H1 (cell line): ENCODE results near the gene GREB1. TPM values are rescaled to one million over a fixed set of nuclear protein-coding genes. Genes with fewer than 3 reads are reported as not detected.

Experiments
- CTCF ChIA-PET: fragments of 300-600 bp; sonication (Branson Sonifier 250); formaldehyde crosslinking; loops from one replicate; lab custom pipeline; 2021; ENCODE audit not compliant: partially characterized antibody; lab: Charles Lee
- POLR2A ChIA-PET: fragments of 300-600 bp; sonication (Branson Sonifier 250); formaldehyde crosslinking; loops from one replicate; lab custom pipeline; 2021; ENCODE audit warnings: inconsistent platforms; ENCODE audit not compliant: partially characterized antibody; lab: Charles Lee
- DNase-seq, 2 experiments: peaks; one replicate each; pipeline versions ENCODE4 v3.0.0 to v3.0.0-alpha.2; 2010 to 2022; ENCODE audit warnings: low spot score in 2 of 2, low read depth in 1 of 2, mixed read lengths in 1 of 2
- FAIRE-seq: peaks from 2 replicates; lab custom pipeline; 2011; peaks lifted over from hg19 to GRCh38; lab: Jason Lieb, UNC
- H2AFZ ChIP-seq: 2 replicates; pipeline ENCODE4 v1.8.1; 2012; ENCODE audit warnings: low read length, inconsistent platforms
- H2AK5ac ChIP-seq: 2 replicates; pipeline ENCODE4 v1.6.1; 2013; ENCODE audit warnings: low read depth, low read length
- H2BK120ac ChIP-seq: replicated peaks from 2 replicates; pipeline ENCODE3; 2013; ENCODE audit warnings: low read depth, low read length, inconsistent platforms
- H2BK12ac ChIP-seq: 2 replicates; pipeline ENCODE4 v1.6.1; 2013; ENCODE audit warnings: low read depth, low read length
- H2BK15ac ChIP-seq: 2 replicates; pipeline ENCODE4 v1.6.1; 2013; ENCODE audit warnings: low read length
- H2BK20ac ChIP-seq: 2 replicates; pipeline ENCODE4 v1.6.1; 2013; ENCODE audit warnings: low read length
- H2BK5ac ChIP-seq: 2 replicates; pipeline ENCODE4 v1.6.1; 2013; ENCODE audit warnings: low read depth, low read length
- H3K14ac ChIP-seq: 2 replicates; pipeline ENCODE4 v1.6.1; 2013; ENCODE audit warnings: inconsistent platforms; ENCODE audit not compliant: insufficient read length
- H3K18ac ChIP-seq: 2 replicates; pipeline ENCODE4 v1.6.1; 2013; ENCODE audit warnings: low read length; ENCODE audit errors: extremely low read depth
- H3K23ac ChIP-seq: 2 replicates; pipeline ENCODE4 v1.6.1; 2013; ENCODE audit warnings: inconsistent platforms; ENCODE audit not compliant: insufficient read length
- H3K23me2 ChIP-seq: 2 replicates; pipeline ENCODE4 v1.6.1; 2013; ENCODE audit warnings: low read depth, low read length
- H3K27ac ChIP-seq: 2 replicates; pipeline ENCODE4 v1.6.1; 2011; ENCODE audit warnings: low read depth, low read length, inconsistent platforms
- H3K27me3 ChIP-seq, 4 experiments: replicated peaks in 1 of 4; 1 replicate in 1 of 4; 2 replicates in 3 of 4; pipeline versions ENCODE4 v1.6.1 to v1.8.1; 2011 to 2013; ENCODE audit warnings: low read length in 3 of 4, mild to moderate bottlenecking in 3 of 4, inconsistent platforms in 2 of 4, mixed read lengths in 2 of 4, moderate library complexity in 1 of 4; ENCODE audit not compliant: control insufficient read depth in 3 of 4, insufficient read depth in 3 of 4; ENCODE audit errors: extremely low read depth in 1 of 4
- H3K36me3 ChIP-seq, 4 experiments: 2 replicates each; pipeline versions ENCODE4 v1.6.1 to v1.8.1; 2011 to 2013; ENCODE audit warnings: mild to moderate bottlenecking in 4 of 4, low read length in 3 of 4, moderate library complexity in 2 of 4, control low read depth in 1 of 4, inconsistent platforms in 1 of 4; ENCODE audit not compliant: insufficient read depth in 4 of 4, control insufficient read depth in 2 of 4
- H3K4ac ChIP-seq: replicated peaks from 2 replicates; pipeline ENCODE3; 2013; ENCODE audit warnings: low read length, low read depth, mixed read lengths, inconsistent platforms; ENCODE audit not compliant: insufficient read length
- H3K4me1 ChIP-seq, 4 experiments: replicated peaks in 1 of 4; 1 replicate in 1 of 4; 2 replicates in 3 of 4; pipeline versions ENCODE4 v1.6.1 to v1.8.1; 2011 to 2013; ENCODE audit warnings: low read length in 3 of 4, inconsistent platforms in 2 of 4, mixed read lengths in 1 of 4; ENCODE audit not compliant: insufficient read depth in 4 of 4, control insufficient read depth in 3 of 4
- H3K4me2 ChIP-seq, 2 experiments: 2 replicates each; pipeline versions ENCODE4 v1.6.1 to v1.8.1; 2011 to 2013; ENCODE audit warnings: low read depth in 2 of 2, low read length in 2 of 2, control low read depth in 1 of 2, inconsistent platforms in 1 of 2, mild to moderate bottlenecking in 1 of 2; ENCODE audit not compliant: insufficient read depth in 1 of 2
- H3K4me3 ChIP-seq, 4 experiments: fragments of 200-600, 300-600 bp in 1 of 4; sonication (generic), shearing (Covaris generic), sonication (Bioruptor Twin) in 1 of 4; 2 replicates each; pipeline versions ENCODE4 v1.5.1 to v1.8.1; 2011 to 2016; ENCODE audit warnings: low read length in 4 of 4, low read depth in 3 of 4, control low read depth in 2 of 4, inconsistent platforms in 2 of 4, mild to moderate bottlenecking in 2 of 4, mixed read lengths in 1 of 4, moderate library complexity in 1 of 4; ENCODE audit not compliant: insufficient read depth in 2 of 4; ENCODE audit errors: extremely low read depth in 1 of 4
- H3K56ac ChIP-seq: replicated peaks from 2 replicates; pipeline ENCODE3; 2013; ENCODE audit warnings: low read depth, mild to moderate bottlenecking, mixed read lengths, low read length, inconsistent platforms; ENCODE audit not compliant: insufficient read length
- H3K79me1 ChIP-seq: 2 replicates; pipeline ENCODE4 v1.6.1; 2013; ENCODE audit warnings: low read depth, low read length, control low read depth
- H3K79me2 ChIP-seq, 2 experiments: 2 replicates each; pipeline versions ENCODE4 v1.6.1 to v1.8.1; 2012 to 2013; ENCODE audit warnings: low read length in 2 of 2, mild to moderate bottlenecking in 2 of 2, inconsistent platforms in 1 of 2; ENCODE audit not compliant: insufficient read depth in 2 of 2, control insufficient read depth in 1 of 2
- H3K9ac ChIP-seq, 4 experiments: replicated peaks in 1 of 4; 1 replicate in 1 of 4; 2 replicates in 3 of 4; pipeline versions ENCODE4 v1.6.1 to v1.8.1; 2011 to 2013; ENCODE audit warnings: low read depth in 3 of 4, low read length in 3 of 4, control low read depth in 2 of 4, mild to moderate bottlenecking in 2 of 4, moderate library complexity in 2 of 4, inconsistent platforms in 1 of 4; ENCODE audit errors: extremely low read depth in 1 of 4
- H3K9me3 ChIP-seq, 2 experiments: 2 replicates each; pipeline versions ENCODE4 v1.6.1 to v1.8.1; 2012 to 2013; ENCODE audit warnings: mild to moderate bottlenecking in 2 of 2, moderate library complexity in 2 of 2, control low read depth in 1 of 2, inconsistent platforms in 1 of 2, low read depth in 1 of 2, low read length in 1 of 2, mixed read lengths in 1 of 2; ENCODE audit not compliant: insufficient read depth in 2 of 2
- H4K20me1 ChIP-seq, 2 experiments: replicated peaks in 1 of 2; 2 replicates each; pipeline versions ENCODE3 to v1.8.1; 2011 to 2013; ENCODE audit warnings: inconsistent platforms in 2 of 2, low read length in 2 of 2, mild to moderate bottlenecking in 1 of 2; ENCODE audit not compliant: insufficient read depth in 2 of 2, control insufficient read depth in 1 of 2
- H4K5ac ChIP-seq: 2 replicates; pipeline ENCODE4 v1.6.1; 2013; ENCODE audit warnings: low read length, low read depth, mixed read lengths, inconsistent platforms; ENCODE audit not compliant: insufficient read length
- H4K8ac ChIP-seq: 2 replicates; pipeline ENCODE4 v1.8.0; 2013; ENCODE audit warnings: mild to moderate bottlenecking, moderate library complexity, low read length, inconsistent platforms; ENCODE audit not compliant: insufficient read depth; ENCODE audit errors: extremely low read depth
- H4K91ac ChIP-seq: replicated peaks from 2 replicates; pipeline ENCODE3; 2013; ENCODE audit warnings: low read length, mixed read lengths, inconsistent platforms; ENCODE audit not compliant: insufficient read length
- BCL11A ChIP-seq, 2 experiments: IDR thresholded peaks; one replicate each; pipeline ENCODE4 v1.6.1; 2011; ENCODE audit warnings: low read depth in 2 of 2, low read length in 2 of 2, mild to moderate bottlenecking in 2 of 2
- BRCA1 ChIP-seq: IDR thresholded peaks from 2 replicates; pipeline ENCODE4 v1.6.1; 2012; ENCODE audit warnings: low read depth, low read length, improper control_type of control experiment
- CTCF ChIP-seq, 3 experiments: IDR thresholded peaks; 1 replicate in 2 of 3; 2 replicates in 1 of 3; pipeline versions ENCODE4 v1.5.1 to v1.6.1; 2011; ENCODE audit warnings: low read length in 3 of 3, mild to moderate bottlenecking in 3 of 3, inconsistent platforms in 2 of 3, low read depth in 1 of 3, moderate library complexity in 1 of 3; ENCODE audit not compliant: insufficient read depth in 1 of 3; ENCODE audit errors: control extremely low read depth in 1 of 3
- GABPA ChIP-seq: IDR thresholded peaks from 2 replicates; pipeline ENCODE4 v1.6.1; 2011; ENCODE audit warnings: mild to moderate bottlenecking, low read length, moderate library complexity, borderline replicate concordance; ENCODE audit not compliant: insufficient read depth
- JUND ChIP-seq: IDR thresholded peaks from 2 replicates; pipeline ENCODE4 v1.6.1; 2011; ENCODE audit warnings: mild to moderate bottlenecking, improper control_type of control experiment, low read length
- KDM4A ChIP-seq: IDR thresholded peaks from one replicate; pipeline ENCODE4 v1.7.1; 2012; ENCODE audit warnings: low read depth, mild to moderate bottlenecking, moderate library complexity, low read length, inconsistent platforms; ENCODE audit not compliant: severe bottlenecking
- MAFK ChIP-seq: IDR thresholded peaks from 2 replicates; pipeline ENCODE4 v1.6.1; 2012; ENCODE audit warnings: low read depth, mild to moderate bottlenecking, improper control_type of control experiment, low read length
- POLR2A ChIP-seq, 2 experiments: IDR thresholded peaks; 1 replicate in 1 of 2; 2 replicates in 1 of 2; pipeline ENCODE4 v1.6.1; 2011; ENCODE audit warnings: low read depth in 2 of 2, low read length in 2 of 2, mild to moderate bottlenecking in 2 of 2; ENCODE audit errors: control extremely low read depth in 1 of 2
- RFX5 ChIP-seq: IDR thresholded peaks from 2 replicates; pipeline ENCODE4 v1.6.1; 2011; ENCODE audit warnings: low read depth, low read length, improper control_type of control experiment, borderline replicate concordance
- SIN3A ChIP-seq, 2 experiments: IDR thresholded peaks in 1 of 2; conservative IDR thresholded peaks in 1 of 2; 2 replicates each; pipeline ENCODE4 v1.6.1; 2011 to 2012; ENCODE audit warnings: low read length in 2 of 2, improper control_type of control experiment in 1 of 2, low read depth in 1 of 2, mild to moderate bottlenecking in 1 of 2
- SP2 ChIP-seq: IDR thresholded peaks from 2 replicates; pipeline ENCODE4 v1.6.1; 2012; ENCODE audit warnings: mild to moderate bottlenecking, low read length, inconsistent platforms
- TBP ChIP-seq: IDR thresholded peaks from 2 replicates; pipeline ENCODE4 v1.6.1; 2011; ENCODE audit warnings: low read depth, low read length, improper control_type of control experiment
- WGBS, 2 experiments: shearing (Covaris generic) in 1 of 2; methylation state at CpG; one replicate each; pipeline versions ENCODE4 v1.1.6 to v1.1.7; 2013 to 2015; ENCODE audit warnings: low lambda C conversion rate in 2 of 2, mixed read lengths in 2 of 2, inconsistent platforms in 1 of 2, low coverage in 1 of 2, missing lambda C conversion rate in 1 of 2; ENCODE audit not compliant: insufficient replicate concordance in 2 of 2, insufficient coverage in 1 of 2, insufficient read length in 1 of 2; ENCODE audit errors: extremely low coverage in 1 of 2, missing lambda C conversion rate in 1 of 2; 5-methylcytosine and 5-hydroxymethylcytosine counted together
- polyA plus RNA-seq, 7 experiments: library from polyadenylated mRNA; depleted of rRNA in 3 of 7; stranded (reverse) in 5 of 7; unstranded in 2 of 7; fragments of >200 nt in 5 of 7; fragments of 200-250 nt in 2 of 7; gene quantifications; 1 replicate in 5 of 7; 2 replicates in 1 of 7; 4 replicates in 1 of 7; pipeline versions ENCODE4 v1.2.1 to v1.2.3, GENCODE V29; 2011 to 2013; ENCODE audit warnings: missing spikeins in 2 of 7, mixed read lengths in 2 of 7
- total RNA-seq: library from RNA; stranded (reverse); fragmentation: NEBNext Ultra II Directional; extraction: Animal tissue kit (Norgen Biotek cat#: 25700); gene quantifications from 2 replicates; pipeline ENCODE4 v1.2.1, GENCODE V29; 2021

GREB1 gene
- total and polyA plus RNA-seq, 2 of the 8 experiments (the other 6 are each of a cell fraction or from before 2014, with no cell fraction given): 7.9 to 43.4 TPM

DNA sequence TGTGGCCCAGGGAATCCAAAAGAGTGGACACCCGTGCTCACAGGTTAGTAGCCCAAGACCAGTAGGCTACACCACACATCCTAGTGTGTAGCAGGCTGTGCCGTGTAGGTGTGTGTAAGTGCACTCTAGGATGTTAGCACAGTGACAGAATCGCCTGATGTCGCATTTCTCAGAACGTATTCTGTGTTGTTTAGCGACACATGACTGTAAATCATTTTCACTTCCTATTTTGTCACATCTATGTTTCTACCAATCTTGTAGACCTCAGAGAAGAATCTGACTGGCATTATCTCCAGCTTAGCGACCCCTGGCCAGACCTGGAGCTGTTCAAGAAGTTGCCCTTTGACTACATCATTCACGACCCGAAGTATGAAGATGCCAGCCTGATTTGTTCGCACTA is 91.0 kb downstream of the GREB1 start:
- Histone ChIP-seq H4K8ac (no peak overlapping the region), H3K27me3 (no peaks in the 10 kb centered on the region), H3K4me2 (no peak overlapping the region), H4K20me1 (peaks cover 0 to 3% of the 10 kb centered on the region in 2 experiments), H3K36me3 (peaks cover 3 to 29% (median 17%) of the 10 kb centered on the region in 4 experiments; a peak in 6 of 8 replicates), H4K5ac (no peak overlapping the region), H3K23me2 (no peaks in the 10 kb centered on the region), H4K91ac (no peak overlapping the region), H3K18ac (no peak overlapping the region), H3K79me2 (no peaks in the 10 kb centered on the region), H3K9ac (no peak overlapping the region), H2BK20ac (no peak overlapping the region), H3K79me1 (no peaks in the 10 kb centered on the region), H2BK5ac (no peak overlapping the region), H3K56ac (no peak overlapping the region), H3K4ac (no peak overlapping the region), H2AFZ (no peak overlapping the region), H2AK5ac (no peak overlapping the region), H3K4me1 (no peaks in the 10 kb centered on the region), H3K9me3 (peaks cover 0 to 8% of the 10 kb centered on the region in 2 experiments; a peak in 3 of 4 replicates), H3K23ac (no peak overlapping the region), H3K27ac (no peak overlapping the region), H3K14ac (no peak overlapping the region), H2BK15ac (no peak overlapping the region), H2BK12ac (no peak overlapping the region), H3K4me3 (no peak overlapping the region), H2BK120ac (no peak overlapping the region)
- FAIRE-seq (no peak), DNase-seq (no peak)
- CTCF ChIA-PET: interaction anchor here (1.1 to 2.8 kb wide), 7 partner anchors 9 to 65 kb away, joined by 3 to 13 read pairs (median 4); no protein-coding TSS in a partner anchor
- WGBS, 2 experiments: 93% methylated on average over 10 of the region's 10 CpGs; no CpG with 5 or more reads in 1 of the 2 experiments
- POLR2A ChIA-PET: no interaction called here
- TF ChIP-seq JUND: no peak
- TF ChIP-seq BCL11A (IDR thresholded peaks at IDR 0.05; ENCODE audit: low read depth in 2 of 2, low read length in 2 of 2): no peak
- no peak for TF ChIP-seq KDM4A
- no peak for TF ChIP-seq RFX5
- TF ChIP-seq SP2: no peak
- no peak for TF ChIP-seq CTCF (IDR thresholded peaks at IDR 0.05; ENCODE audit: control extremely low read depth in 1 of 3, insufficient read depth in 1 of 3, low read depth in 1 of 3, low read length in 3 of 3)
- no peak for TF ChIP-seq BRCA1
- TF ChIP-seq GABPA: no peak
- no peak for TF ChIP-seq POLR2A (IDR thresholded peaks at IDR 0.05; ENCODE audit: control extremely low read depth in 1 of 2, low read depth in 2 of 2, low read length in 2 of 2)
- no peak for TF ChIP-seq SIN3A (conservative IDR thresholded peaks at IDR 0.05 in 1 of 2, IDR thresholded peaks at IDR 0.05 in 1 of 2; ENCODE audit: low read depth in 1 of 2, low read length in 2 of 2)
- TF ChIP-seq MAFK: no peak
- no peak for TF ChIP-seq TBP
